Measurements from ENCODE around the gene GPLD1. TPM values are rescaled to one million over a fixed set of nuclear protein-coding genes. Genes with fewer than 3 reads are reported as not detected.

Gene GPLD1
- total and polyA plus RNA-seq, 4 donors = 15.5 to 62.0 (median 22.2) TPM

DNA sequence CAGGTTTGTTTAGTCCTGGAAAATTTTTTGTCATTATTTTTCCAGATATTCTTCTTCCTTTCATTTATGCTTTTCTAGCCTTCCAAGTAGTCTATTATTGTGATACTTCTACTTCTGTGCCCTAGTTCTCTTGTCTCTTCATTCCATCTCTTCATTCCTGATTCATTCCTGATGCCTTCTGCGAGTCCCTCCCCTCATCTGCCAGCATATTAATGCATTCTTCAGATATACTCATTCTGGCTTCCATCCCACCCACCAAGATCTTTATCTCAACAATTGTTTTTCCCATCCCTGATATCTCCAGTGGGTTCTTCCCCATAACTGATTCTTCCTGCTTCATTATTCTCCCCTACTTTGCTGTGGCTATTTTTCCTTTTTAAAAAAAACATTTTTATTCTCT, 40.6 kb upstream of the GPLD1 start:
- DNase-seq (ENCODE audit: low spot score) = no peak
- no peaks in the 10 kb centered on the region for H3K9me3 ChIP-seq (ENCODE audit: control insufficient read depth in 4 of 4, low read length in 3 of 4)
- H3K4me1 ChIP-seq (ENCODE audit: control insufficient read depth in 4 of 4, insufficient read depth in 4 of 4, low read length in 3 of 4) = no peaks in the 10 kb centered on the region
- 97% methylated on average over 1 of the region's 1 CpG for WGBS
- TF ChIP-seq REST (IDR thresholded peaks at IDR 0.05) (no peak), FOXA2 (IDR thresholded peaks at IDR 0.05) (no peak), RXRA (IDR thresholded peaks at IDR 0.05) (no peak), TAF1 (conservative IDR thresholded peaks at IDR 0.05) (no peak), RAD21 (IDR thresholded peaks at IDR 0.05) (no peak), FOXA1 (IDR thresholded peaks at IDR 0.05) (no peak), SP1 (IDR thresholded peaks at IDR 0.05) (no peak), NR2F2 (IDR thresholded peaks at IDR 0.05) (no peak), HNF4G (IDR thresholded peaks at IDR 0.05) (no peak)
- peaks cover 3 to 41% (median 27%) of the 10 kb centered on the region in 4 donors for H3K36me3 ChIP-seq (ENCODE audit: control insufficient read depth in 4 of 4, insufficient read depth in 3 of 4, low read depth in 1 of 4, low read length in 3 of 4)
- no peak overlapping the region for H3K27ac ChIP-seq (ENCODE audit: low read depth in 1 of 2, low read length in 2 of 2)
- H3K9ac ChIP-seq (ENCODE audit: low read depth in 1 of 2, low read length in 2 of 2) = no peak overlapping the region
- H3K4me3 ChIP-seq (ENCODE audit: low read depth in 1 of 3, low read length in 3 of 3) = no peak overlapping the region
- H3K27me3 ChIP-seq (ENCODE audit: control insufficient read depth in 4 of 4, insufficient read depth in 4 of 4, low read length in 3 of 4) = no peaks in the 10 kb centered on the region

DNA sequence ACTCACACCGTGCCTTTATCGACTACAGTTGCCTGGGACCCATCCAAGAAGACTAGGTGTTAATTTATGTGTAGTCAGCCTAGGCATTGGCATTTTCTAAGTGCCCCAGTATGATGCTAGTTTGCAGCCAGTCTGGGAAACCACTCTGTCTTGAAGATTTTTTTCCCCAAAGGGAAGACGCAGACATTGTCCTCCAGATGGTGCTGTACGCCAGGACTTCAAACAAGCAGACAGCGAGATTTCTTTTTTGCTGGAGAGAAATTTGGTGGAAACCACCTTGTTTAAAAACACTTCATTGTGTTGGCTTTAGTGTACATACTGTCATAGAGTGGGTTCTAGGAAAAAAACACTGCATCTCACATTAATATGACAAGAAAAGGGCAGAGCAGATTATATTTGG, 35.4 kb upstream of the GPLD1 start:
- no peak for DNase-seq (ENCODE audit: low spot score)
- no peak overlapping the region for H3K27ac ChIP-seq (ENCODE audit: low read depth in 1 of 2, low read length in 2 of 2)
- H3K36me3 ChIP-seq (ENCODE audit: control insufficient read depth in 4 of 4, insufficient read depth in 3 of 4, low read depth in 1 of 4, low read length in 3 of 4) = peaks cover 3 to 18% (median 4%) of the 10 kb centered on the region in 4 donors
- no peaks in the 10 kb centered on the region for H3K27me3 ChIP-seq (ENCODE audit: control insufficient read depth in 4 of 4, insufficient read depth in 4 of 4, low read length in 3 of 4)
- 79% methylated on average over 5 of the region's 5 CpGs for WGBS
- H3K9ac ChIP-seq (ENCODE audit: low read depth in 1 of 2, low read length in 2 of 2) = no peak overlapping the region
- H3K9me3 ChIP-seq (ENCODE audit: control insufficient read depth in 4 of 4, low read length in 3 of 4) = no peaks in the 10 kb centered on the region
- TF ChIP-seq GABPA (IDR thresholded peaks at IDR 0.05 in 1 of 2, conservative IDR thresholded peaks at IDR 0.05 in 1 of 2) (no peak), RAD21 (IDR thresholded peaks at IDR 0.05) (peak; percentile 9 to 19), YY1 (IDR thresholded peaks at IDR 0.05) (no peak), CTCF (IDR thresholded peaks at IDR 0.05; ENCODE audit: low read depth, low read length, missing input control) (peak; percentile 1)
- no peak overlapping the region for H3K4me3 ChIP-seq (ENCODE audit: low read depth in 1 of 3, low read length in 3 of 3)
- no peaks in the 10 kb centered on the region for H3K4me1 ChIP-seq (ENCODE audit: control insufficient read depth in 4 of 4, insufficient read depth in 4 of 4, low read length in 3 of 4)

DNA sequence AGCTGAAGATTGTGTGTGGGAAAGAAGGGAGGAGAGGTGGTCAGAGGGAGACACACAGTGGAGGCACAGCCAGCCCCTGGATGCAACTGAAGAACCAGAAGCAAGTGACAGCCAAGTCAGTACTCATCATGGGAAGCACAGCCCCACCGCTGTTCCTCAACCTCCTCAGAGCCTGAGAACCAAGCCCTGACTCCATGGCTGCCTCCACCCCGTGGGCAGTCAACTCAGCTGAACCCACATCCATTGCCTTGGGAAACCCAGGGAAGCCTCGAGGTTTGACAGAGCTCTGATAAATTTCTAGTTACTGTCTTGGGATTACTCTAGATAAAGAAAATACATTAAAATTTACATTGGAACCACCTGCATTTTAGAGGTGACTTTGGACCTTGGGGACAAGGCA, 35.0 kb upstream of the GPLD1 start:
- TF ChIP-seq GABPA (IDR thresholded peaks at IDR 0.05 in 1 of 2, conservative IDR thresholded peaks at IDR 0.05 in 1 of 2) (no peak), FOXA2 (IDR thresholded peaks at IDR 0.05) (no peak)
- WGBS = 81% methylated on average over 3 of the region's 3 CpGs
- H3K27ac ChIP-seq (ENCODE audit: low read depth in 1 of 2, low read length in 2 of 2) = no peak overlapping the region
- H3K9ac ChIP-seq (ENCODE audit: low read depth in 1 of 2, low read length in 2 of 2) = no peak overlapping the region
- H3K4me3 ChIP-seq (ENCODE audit: low read depth in 1 of 3, low read length in 3 of 3) = no peak overlapping the region
- peaks cover 3 to 18% (median 4%) of the 10 kb centered on the region in 4 donors for H3K36me3 ChIP-seq (ENCODE audit: control insufficient read depth in 4 of 4, insufficient read depth in 3 of 4, low read depth in 1 of 4, low read length in 3 of 4)
- DNase-seq (ENCODE audit: low spot score) = no peak
- no peaks in the 10 kb centered on the region for H3K27me3 ChIP-seq (ENCODE audit: control insufficient read depth in 4 of 4, insufficient read depth in 4 of 4, low read length in 3 of 4)
- H3K9me3 ChIP-seq (ENCODE audit: control insufficient read depth in 4 of 4, low read length in 3 of 4) = no peaks in the 10 kb centered on the region
- no peaks in the 10 kb centered on the region for H3K4me1 ChIP-seq (ENCODE audit: control insufficient read depth in 4 of 4, insufficient read depth in 4 of 4, low read length in 3 of 4)
